GDM1 (cell line): ENCODE results near the gene ICAM4.
"Not testable (repeated sequence)": the region's sequence is repeated elsewhere in the genome, so short reads cannot be mapped to it uniquely, and the experiment has no call there.

Source experiments
- DNase-seq: peaks from one replicate; lab custom pipeline; 2025; lab: John Stamatoyannopoulos, UW

Gene ICAM4

GRCh38 chr19:10286803-10287737, at the start of gene ICAM4:
TSS of gene ICAM4 (plus strand) at chr19:10286955. CDS start at chr19:10287013, 58 bp downstream.
- DNase-seq, result peak; percentile 59

- no peak for DNase-seq
Observed at GRCh38 chr19:10237702-10238101, 49.1 kb upstream of the ICAM4 start.

- DNase-seq, result no peak
Observed at GRCh38 chr19:10238172-10238783, 48.5 kb upstream of the ICAM4 start.

GRCh38 chr19:10241826-10242449, 44.8 kb upstream of the ICAM4 start:
- not testable (repeated sequence) for DNase-seq

GRCh38 chr19:10243606-10244005, 43.1 kb upstream of the ICAM4 start:
- DNase-seq, result no peak

GRCh38 chr19:10245189-10245939, 41.4 kb upstream of the ICAM4 start:
- no peak for DNase-seq

- no peak for DNase-seq
Observed at GRCh38 chr19:10246511-10246910, 40.2 kb upstream of the ICAM4 start.

GRCh38 chr19:10251792-10252694, 34.7 kb upstream of the ICAM4 start, which contains the start of gene MRPL4:
TSS of gene MRPL4 (plus strand) at chr19:10252214. CDS start at chr19:10252254, 40 bp downstream.
- peak; percentile 95 for DNase-seq

GRCh38 chr19:10252707-10253106, 34.0 kb upstream of the ICAM4 start:
- DNase-seq, result no peak

GRCh38 chr19:10254244-10254643, 32.5 kb upstream of the ICAM4 start:
- no peak for DNase-seq

- DNase-seq, result no peak
Observed at GRCh38 chr19:10255358-10255757, 31.4 kb upstream of the ICAM4 start.

GRCh38 chr19:10256551-10256950, 30.2 kb upstream of the ICAM4 start:
- DNase-seq, result no peak

GRCh38 chr19:10256970-10257615, 29.7 kb upstream of the ICAM4 start:
- no peak for DNase-seq

- no peak for DNase-seq
Observed at GRCh38 chr19:10258080-10258710, 28.6 kb upstream of the ICAM4 start.

- DNase-seq, result peak; percentile 78
Observed at GRCh38 chr19:10259162-10259905, 27.4 kb upstream of the ICAM4 start.

- DNase-seq, result no peak
Observed at GRCh38 chr19:10260141-10260584, 26.6 kb upstream of the ICAM4 start.

GRCh38 chr19:10262771-10263170, 24.0 kb upstream of the ICAM4 start:
- no peak for DNase-seq

GRCh38 chr19:10266706-10267105, 20.0 kb upstream of the ICAM4 start:
- DNase-seq, result no peak

GRCh38 chr19:10268071-10268470, 18.7 kb upstream of the ICAM4 start:
- DNase-seq, result no peak
